Measurements from ENCODE around the gene UBE2L6. TPM values are rescaled to one million over a fixed set of nuclear protein-coding genes. Genes with fewer than 3 reads are reported as not detected.

UBE2L6 gene
- total and polyA plus RNA-seq, 12 donors, result 9.7 to 156 (median 17.7) TPM

GRCh38 chr11:57545883-57546282 lies 21.6 kb downstream of the UBE2L6 start:
- no peak for TF ChIP-seq CTCF (IDR thresholded peaks at IDR 0.05)
- Histone ChIP-seq H3K4me1 (peaks cover 0 to 13% (median 0%) of the 10 kb centered on the region in 9 donors), H3K36me3 (peaks cover 0 to 50% (median 11%) of the 10 kb centered on the region in 9 donors), H3K4me3 (no peak overlapping the region), H3K27me3 (no peaks in the 10 kb centered on the region), H3K27ac (no peak overlapping the region), H3K9me3 (no peaks in the 10 kb centered on the region)
- ATAC-seq, result no peak
- intact Hi-C loops (cut with DNase I), result no loop called here
- 90 to 92% methylated on average over 11 to 13 of the region's 13 CpGs for WGBS, 2 donors
- no peak for DNase-seq

GRCh38 chr11:57544566-57544965 lies 22.9 kb downstream of the UBE2L6 start:
- peaks cover 0 to 13% (median 0%) of the 10 kb centered on the region in 9 donors for H3K4me1 ChIP-seq
- ATAC-seq, result no peak
- peaks cover 0 to 37% (median 3%) of the 10 kb centered on the region in 9 donors for H3K36me3 ChIP-seq
- H3K9me3 ChIP-seq, result no peaks in the 10 kb centered on the region
- no peak overlapping the region for H3K4me3 ChIP-seq
- intact Hi-C loops (cut with DNase I), result no loop called here
- no peak for TF ChIP-seq CTCF (IDR thresholded peaks at IDR 0.05)
- DNase-seq, result no peak
- H3K27me3 ChIP-seq, result no peaks in the 10 kb centered on the region
- no peak overlapping the region for H3K27ac ChIP-seq
- WGBS, 2 donors, result 87 to 89% methylated on average over 6 of the region's 6 CpGs

DNA sequence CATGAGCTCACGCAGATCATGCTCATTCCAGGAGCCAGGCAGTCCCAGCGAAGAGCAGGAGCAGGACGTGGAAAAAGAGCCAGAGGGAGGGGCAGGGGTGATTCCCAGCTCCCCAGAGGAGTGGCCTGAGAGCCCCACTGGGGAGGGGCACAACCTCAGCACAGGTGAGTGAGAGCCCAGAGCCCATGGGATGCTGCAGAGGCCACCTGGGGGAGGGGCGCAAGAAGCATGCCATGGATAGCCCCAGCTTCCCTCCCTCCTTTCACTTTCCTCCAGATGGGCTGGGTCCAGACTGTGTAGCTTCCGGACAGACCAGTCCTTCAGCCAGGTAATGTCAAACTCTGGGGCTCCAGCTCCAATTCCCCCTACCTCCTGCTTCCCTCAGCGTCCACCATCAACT lies 23.9 kb downstream of the UBE2L6 start:
- WGBS, 2 donors, result 51 to 57% methylated on average over 6 of the region's 6 CpGs
- H3K4me1 ChIP-seq, result peaks cover 0 to 13% (median 0%) of the 10 kb centered on the region in 9 donors
- no peak overlapping the region for H3K4me3 ChIP-seq
- peaks cover 0 to 27% (median 0%) of the 10 kb centered on the region in 9 donors for H3K36me3 ChIP-seq
- H3K27me3 ChIP-seq, result no peaks in the 10 kb centered on the region
- H3K9me3 ChIP-seq, result no peaks in the 10 kb centered on the region
- no peak for DNase-seq
- no peak overlapping the region for H3K27ac ChIP-seq
- no peak for TF ChIP-seq CTCF (IDR thresholded peaks at IDR 0.05)
- ATAC-seq, result peak in 1 of 8 donors; percentile 15
- intact Hi-C loops (cut with DNase I), result no loop called here

DNA sequence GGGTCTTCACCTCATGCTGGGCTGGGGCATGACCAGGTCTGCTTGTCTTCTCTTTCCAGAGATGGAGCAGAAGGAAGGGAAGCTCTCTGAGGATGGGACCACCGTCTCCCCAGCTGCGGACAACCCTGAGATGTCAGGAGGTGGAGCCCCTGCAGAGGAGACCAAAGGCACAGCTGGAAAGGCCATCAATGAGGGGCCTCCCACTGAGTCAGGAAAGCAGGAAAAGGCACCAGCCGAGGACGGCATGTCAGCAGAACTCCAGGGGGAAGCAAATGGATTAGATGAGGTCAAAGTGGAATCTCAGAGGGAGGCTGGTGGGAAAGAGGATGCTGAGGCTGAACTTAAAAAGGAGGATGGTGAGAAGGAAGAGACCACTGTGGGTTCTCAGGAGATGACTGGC lies 24.9 kb downstream of the UBE2L6 start:
- Histone ChIP-seq H3K27ac (no peak overlapping the region), H3K4me1 (peaks cover 0 to 8% (median 0%) of the 10 kb centered on the region in 9 donors), H3K9me3 (no peaks in the 10 kb centered on the region), H3K36me3 (peaks cover 0 to 20% (median 0%) of the 10 kb centered on the region in 9 donors), H3K4me3 (no peak overlapping the region), H3K27me3 (no peaks in the 10 kb centered on the region)
- DNase-seq (no peak), ATAC-seq (no peak)
- 34 to 44% methylated on average over 4 of the region's 4 CpGs for WGBS, 2 donors
- TF ChIP-seq CTCF (IDR thresholded peaks at IDR 0.05), result no peak
- intact Hi-C loops (cut with DNase I), result no loop called here

All from heart right ventricle (tissue), 16 donors.